GM12878 (cell line): ENCODE data around the gene DPM3. TPM values are rescaled to one million over a fixed set of nuclear protein-coding genes. Genes with fewer than 3 reads are reported as not detected.

Source experiments
- ATAC-seq: fragments of 200-7000 bp; cut with Tn5 transposase; 3 replicates; pipeline ENCODE4 v1.9.1; 2020; ENCODE audit warnings: mild to moderate bottlenecking, moderate library complexity
- BruUV-seq: library from RNA; stranded (reverse); fragments of 400-500 nt; replicated peaks from 2 replicates; lab custom pipeline; 2021; lab: Mats Ljungman, UMichigan
- CTCF ChIA-PET: fragments of 300-600 bp; sonication (Branson Sonifier 250); formaldehyde crosslinking; extraction: SDS; loops from one replicate; lab custom pipeline; 2021; ENCODE audit warnings: inconsistent platforms; lab: Yijun Ruan, JAX
- POLR2A ChIA-PET: fragments of 350-600 bp; formaldehyde crosslinking; extraction: SDS; loops from one replicate; lab custom pipeline; 2021; ENCODE audit warnings: inconsistent platforms; lab: Charles Lee
- RAD21 ChIA-PET: fragments of 300-600 bp; sonication (Branson Sonifier 250); formaldehyde crosslinking; loops from one replicate; lab custom pipeline; 2023; ENCODE audit warnings: antibody characterized with exemption; ENCODE audit not compliant: unreplicated experiment; lab: Charles Lee
- SMC1A ChIA-PET: fragments of 300-600 bp; sonication (Branson Sonifier 250); formaldehyde crosslinking; loops from one replicate; lab custom pipeline; 2023; ENCODE audit not compliant: unreplicated experiment, uncharacterized antibody; lab: Charles Lee
- DNase-seq: peaks from one replicate; pipeline ENCODE4 v3.0.0-alpha.2; 2011; ENCODE audit warnings: low read depth, low spot score
- FAIRE-seq: peaks from 3 replicates; lab custom pipeline; 2011; peaks lifted over from hg19 to GRCh38; lab: Jason Lieb, UNC
- H2AFZ ChIP-seq: 2 replicates; pipeline ENCODE4 v1.6.0; 2011; ENCODE audit warnings: low read depth, low read length, control low read depth; ENCODE audit not compliant: control insufficient read depth
- H3K27ac ChIP-seq: 2 replicates; pipeline ENCODE4 v1.5.1; 2011; ENCODE audit warnings: control low read depth; ENCODE audit not compliant: control insufficient read depth, insufficient read depth
- H3K27me3 ChIP-seq, 2 experiments: replicated peaks in 1 of 2; 2 replicates each; pipeline versions ENCODE4 v1.6.0 to v1.6.1; 2011; ENCODE audit warnings: low read length in 1 of 2; ENCODE audit not compliant: control insufficient read depth in 2 of 2, insufficient read depth in 2 of 2
- H3K36me3 ChIP-seq, 2 experiments: 2 replicates each; pipeline ENCODE4 v1.5.1; 2011; ENCODE audit warnings: low read length in 1 of 2; ENCODE audit not compliant: control insufficient read depth in 2 of 2, insufficient read depth in 2 of 2
- H3K4me1 ChIP-seq: 2 replicates; pipeline ENCODE4 v1.6.1; 2011; ENCODE audit warnings: mild to moderate bottlenecking, low read length, moderate library complexity, mixed read lengths; ENCODE audit not compliant: control insufficient read depth, insufficient read depth
- H3K4me2 ChIP-seq: 2 replicates; pipeline ENCODE4 v1.6.0; 2011; ENCODE audit warnings: control low read depth; ENCODE audit not compliant: control insufficient read depth, insufficient read depth
- H3K4me3 ChIP-seq: fragments of 200-600 bp; sonication (generic); 2 replicates; pipeline ENCODE4 v1.5.1; 2016
- H3K79me2 ChIP-seq: 2 replicates; pipeline ENCODE4 v1.6.0; 2011; ENCODE audit warnings: low read length; ENCODE audit not compliant: control insufficient read depth, insufficient read depth
- H3K9ac ChIP-seq: 2 replicates; pipeline ENCODE4 v1.8.0; 2011; ENCODE audit warnings: low read length, control low read depth, mixed read lengths; ENCODE audit not compliant: control insufficient read depth, insufficient read depth
- H3K9me3 ChIP-seq: replicated peaks from 3 replicates; pipeline ENCODE4 v1.5.1; 2011; ENCODE audit warnings: mild to moderate bottlenecking, low read length; ENCODE audit not compliant: control insufficient read depth, insufficient read depth
- H4K20me1 ChIP-seq: 2 replicates; pipeline ENCODE4 v1.6.0; 2011; ENCODE audit not compliant: control insufficient read depth, insufficient read depth
- GATAD2B ChIP-seq: fragments of 450-650 bp; conservative IDR thresholded peaks from 2 replicates; pipeline ENCODE4 v1.6.1; 2017; ENCODE audit warnings: low read depth, mild to moderate bottlenecking, moderate library complexity
- IKZF2 ChIP-seq, 2 experiments: fragments of 450-650 bp; IDR thresholded peaks; 2 replicates each; pipeline ENCODE4 v1.6.1; 2017; ENCODE audit warnings: mild to moderate bottlenecking in 2 of 2, moderate library complexity in 2 of 2
- JUND ChIP-seq: IDR thresholded peaks from 2 replicates; pipeline ENCODE4 v1.6.1; 2012; ENCODE audit warnings: low read depth, mild to moderate bottlenecking, low read length, improper control_type of control experiment, moderate library complexity
- SIX5 ChIP-seq: IDR thresholded peaks from 2 replicates; pipeline ENCODE4 v1.6.1; 2011; ENCODE audit warnings: mild to moderate bottlenecking, low read depth, low read length, moderate library complexity; ENCODE audit not compliant: severe bottlenecking
- WGBS: methylation state at CpG from one replicate; pipeline ENCODE4 v1.1.6; 2016; ENCODE audit warnings: low lambda C conversion rate; ENCODE audit not compliant: insufficient replicate concordance, insufficient coverage; ENCODE audit errors: missing lambda C conversion rate; 5-methylcytosine and 5-hydroxymethylcytosine counted together
- in situ Hi-C: fragments of 300-500 bp; cut with MboI; formaldehyde crosslinking; loops from 9 replicates; pipeline ENCODE4 v1.14.3; 2018; ENCODE audit warnings: mixed read lengths
- intact Hi-C: fragments of 100-400 bp; cut with micrococcal nuclease; formaldehyde crosslinking; loops from one replicate; pipeline ENCODE4 v1.14.2; 2022; ENCODE audit not compliant: unreplicated experiment
- polyA plus RNA-seq, 11 experiments: library from polyadenylated mRNA; depleted of rRNA in 4 of 11; unstranded in 6 of 11; stranded (reverse) in 5 of 11; fragments of >200 nt; fragmentation: Nextera tagmentation in 4 of 11; fragmentation: Illumina TruSeq in 1 of 11; extraction: Ambion mirVana in 4 of 11; extraction: Trizol in 1 of 11; gene quantifications; 1 replicate in 1 of 11; 2 replicates in 10 of 11; pipeline versions ENCODE4 v1.2.1 to v1.2.3, GENCODE V29; 2011 to 2016; ENCODE audit warnings: inconsistent platforms in 2 of 11, missing spikeins in 2 of 11, low read depth in 1 of 11
- total RNA-seq, 4 experiments: library from RNA; depleted of rRNA in 3 of 4; stranded (reverse); fragments of >200 nt in 3 of 4; fragmentation: Illumina TruSeq in 1 of 4; extraction: Trizol in 1 of 4; gene quantifications; 2 replicates each; pipeline versions ENCODE4 v1.2.1 to v1.2.3, GENCODE V29; 2013 to 2021

DPM3 gene
- total and polyA plus RNA-seq, 10 of the 15 experiments (the other 5 are each of a cell fraction or from before 2014, with no cell fraction given), result 5.9 to 78.7 (median 25.7) TPM

DNA sequence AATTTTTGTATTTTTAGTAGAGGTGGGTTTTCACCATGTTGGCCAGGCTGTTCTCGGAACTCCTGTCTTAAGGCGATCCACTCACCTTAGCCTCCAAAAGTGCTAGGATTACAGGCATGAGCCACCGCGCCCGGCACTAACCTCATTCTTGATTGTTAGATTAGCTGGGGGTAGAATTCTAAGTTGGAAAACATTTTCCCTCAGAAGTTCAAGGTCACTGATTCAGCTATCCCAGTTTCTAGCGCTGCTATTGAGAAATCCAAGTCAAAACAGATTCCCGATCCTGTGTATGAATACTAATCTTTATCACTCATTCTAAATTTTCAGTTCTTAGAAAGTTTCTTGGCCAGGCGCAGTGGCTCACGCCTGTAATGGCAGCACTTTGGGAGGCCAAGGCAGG, 37.0 kb downstream of the DPM3 start:
- ChIA-PET CTCF (no interaction called here), RAD21 (no interaction called here), POLR2A (interaction anchor here (0.6 kb wide), 1 partner anchor 196 kb away, joined by 4 read pairs; no protein-coding TSS in a partner anchor), SMC1A (interaction anchor here (1.3 kb wide), 1 partner anchor 69 kb away, joined by 3 read pairs; the partner anchor contains the start of gene KRTCAP2)
- WGBS, result 76% methylated on average over 9 of the region's 9 CpGs
- Histone ChIP-seq H3K4me1 (no peaks in the 10 kb centered on the region), H3K36me3 (no peaks in the 10 kb centered on the region), H3K9ac (no peak overlapping the region), H3K9me3 (no peaks in the 10 kb centered on the region), H3K79me2 (no peaks in the 10 kb centered on the region), H2AFZ (no peak overlapping the region), H3K27me3 (no peaks in the 10 kb centered on the region), H3K4me3 (no peak overlapping the region), H3K4me2 (no peak overlapping the region), H3K27ac (no peak overlapping the region), H4K20me1 (no peaks in the 10 kb centered on the region)
- no peak for TF ChIP-seq JUND
- no peak for TF ChIP-seq SIX5
- ATAC-seq (no peak), FAIRE-seq (no peak), DNase-seq (no peak)
- intact Hi-C loops (no loop called here), in situ Hi-C loops (no loop called here)
- BruUV-seq, result no TSS peak

DNA sequence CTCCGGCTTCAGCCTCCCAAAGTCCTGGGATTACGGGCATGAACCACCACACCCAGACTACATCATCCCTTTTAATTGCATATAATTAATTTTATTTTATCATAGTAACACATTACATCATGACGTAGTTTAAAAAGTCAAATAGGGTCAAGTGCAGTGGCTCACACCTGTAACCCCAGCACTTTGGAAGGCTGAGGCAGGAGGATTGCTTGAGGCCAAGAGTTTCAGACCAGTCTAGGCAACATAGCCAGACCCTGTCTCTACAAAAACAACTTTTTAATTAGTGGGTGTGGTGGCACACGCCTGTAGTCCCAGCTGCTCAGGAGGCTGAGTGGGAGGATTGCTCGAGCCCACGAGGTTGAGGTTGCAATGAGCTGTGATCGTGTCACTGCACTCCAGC, 41.0 kb downstream of the DPM3 start:
- H3K9me3 ChIP-seq, result no peaks in the 10 kb centered on the region
- H3K4me1 ChIP-seq, result no peaks in the 10 kb centered on the region
- no peak for ATAC-seq
- no peak overlapping the region for H2AFZ ChIP-seq
- no peak overlapping the region for H3K9ac ChIP-seq
- no peak for FAIRE-seq
- no peaks in the 10 kb centered on the region for H4K20me1 ChIP-seq
- RAD21 ChIA-PET, result interaction anchor here (0.7 kb wide), 1 partner anchor 8 kb away, joined by 5 read pairs; no protein-coding TSS in a partner anchor
- 25% methylated on average over 7 of the region's 7 CpGs for WGBS
- CTCF ChIA-PET, result interaction anchor here (1.6 to 6.6 kb wide), 5 partner anchors 9 to 74 kb away, joined by 3 to 89 read pairs (median 9); partner anchors contain the start of gene KRTCAP2
- DNase-seq, result no peak
- H3K4me2 ChIP-seq, result no peak overlapping the region
- intact Hi-C loops (no loop called here), in situ Hi-C loops (no loop called here)
- no TSS peak for BruUV-seq
- H3K79me2 ChIP-seq, result no peaks in the 10 kb centered on the region
- SMC1A ChIA-PET, result no interaction called here
- no peak overlapping the region for H3K27ac ChIP-seq
- no peaks in the 10 kb centered on the region for H3K36me3 ChIP-seq
- POLR2A ChIA-PET, result no interaction called here
- no peak for TF ChIP-seq GATAD2B
- no peak for TF ChIP-seq IKZF2 (IDR thresholded peaks at IDR 0.05)
- H3K27me3 ChIP-seq, result no peaks in the 10 kb centered on the region
- H3K4me3 ChIP-seq, result no peak overlapping the region
